HG02642 (cell line): Measurements from ENCODE around the gene ZNF503.

Experiments
- ATAC-seq: cut with Tn5 transposase; IDR thresholded peaks from one replicate; pipeline ENCODE4 v1.9.1; 2021; ENCODE audit warnings: mild to moderate bottlenecking; ENCODE audit not compliant: unreplicated experiment, poor library complexity

Gene ZNF503

GRCh38 chr10:75407224-75407712 is 5.7 kb upstream of the ZNF503 start:
- no peak for ATAC-seq

DNA sequence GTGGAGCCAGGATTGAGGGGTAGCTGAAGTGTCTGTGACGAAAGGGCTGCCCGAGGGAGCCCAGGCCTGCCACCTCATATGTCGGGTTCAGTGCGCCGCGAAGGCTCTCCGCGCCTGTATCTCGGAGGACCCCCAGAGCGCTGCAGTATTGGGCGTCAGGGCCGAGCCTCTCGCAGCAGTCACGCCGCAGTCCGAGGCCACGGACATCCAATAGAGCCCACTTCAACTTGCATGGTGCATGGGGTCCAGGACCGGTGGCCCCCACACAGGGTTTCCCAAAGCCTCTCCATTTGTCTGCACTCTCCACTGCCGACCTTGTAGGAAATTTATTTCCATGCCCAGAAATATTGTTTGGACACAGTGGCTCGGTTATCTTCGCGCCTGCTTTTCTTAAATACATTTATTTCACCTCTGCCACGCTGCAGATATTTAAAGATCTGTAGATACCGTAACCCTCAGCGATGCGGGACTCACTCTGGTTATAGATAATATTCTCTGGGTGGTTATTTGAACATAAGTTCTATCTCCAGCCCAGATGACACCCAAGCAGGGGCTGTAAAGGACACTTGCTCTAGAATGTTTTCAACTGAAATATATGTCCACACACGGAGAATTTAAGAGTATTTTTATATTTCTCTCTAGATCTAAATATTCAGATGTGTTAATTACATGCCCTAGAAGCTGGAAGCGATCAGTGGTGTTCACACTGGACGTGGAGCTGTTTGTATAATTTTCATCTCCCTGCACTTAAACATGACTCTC is 5.1 kb upstream of the ZNF503 start:
- ATAC-seq, result no peak

GRCh38 chr10:75405598-75406461 is 4.3 kb upstream of the ZNF503 start:
- no peak for ATAC-seq

- no peak for ATAC-seq
Observed at GRCh38 chr10:75404815-75405597, 3.4 kb upstream of the ZNF503 start.

DNA sequence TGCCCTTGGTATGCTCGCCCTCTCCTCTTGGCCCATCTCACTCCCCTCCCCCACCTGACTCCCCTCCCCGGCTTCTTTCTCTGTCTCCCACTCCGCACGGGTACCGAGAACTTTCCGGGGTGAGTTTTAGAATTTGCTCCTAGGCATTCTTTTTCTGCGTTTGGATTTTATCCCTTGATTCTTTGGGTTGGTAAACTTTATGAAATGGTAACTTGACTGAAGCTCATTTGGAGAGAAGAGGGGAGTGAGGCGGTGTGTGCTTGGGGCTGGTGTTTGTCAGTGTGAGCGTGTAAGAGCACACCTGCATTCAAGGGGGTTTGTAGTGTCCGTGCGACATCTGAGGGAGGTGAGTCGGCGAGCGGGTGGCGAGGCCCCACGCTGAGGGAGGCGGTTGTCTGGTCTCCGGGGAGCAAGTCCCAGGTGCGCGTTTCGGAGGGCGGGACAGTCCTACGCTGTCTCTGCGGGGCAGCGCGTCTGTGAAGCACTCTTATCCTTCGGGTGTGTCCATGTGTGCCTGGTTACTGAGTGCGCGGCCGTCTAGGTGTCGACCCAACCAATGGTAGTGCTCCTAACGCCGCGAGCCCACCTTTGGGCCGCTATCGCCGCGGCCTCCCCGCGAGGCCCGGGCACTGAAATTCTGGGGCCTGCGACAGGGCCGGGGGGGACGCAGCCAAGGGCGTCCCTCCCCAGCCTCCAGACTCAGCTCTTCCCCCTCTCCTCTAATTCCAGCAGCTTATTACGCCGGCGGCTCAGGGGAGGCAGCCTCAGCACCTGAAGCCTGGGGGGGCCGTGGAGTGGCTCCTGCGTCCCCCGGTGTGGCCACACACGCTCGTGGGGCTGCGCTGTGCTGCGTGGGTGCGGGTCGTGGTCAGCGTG is 2.6 kb upstream of the ZNF503 start:
- ATAC-seq, result no peak

- no peak for ATAC-seq
Observed at GRCh38 chr10:75403144-75403938, 1.8 kb upstream of the ZNF503 start.

DNA sequence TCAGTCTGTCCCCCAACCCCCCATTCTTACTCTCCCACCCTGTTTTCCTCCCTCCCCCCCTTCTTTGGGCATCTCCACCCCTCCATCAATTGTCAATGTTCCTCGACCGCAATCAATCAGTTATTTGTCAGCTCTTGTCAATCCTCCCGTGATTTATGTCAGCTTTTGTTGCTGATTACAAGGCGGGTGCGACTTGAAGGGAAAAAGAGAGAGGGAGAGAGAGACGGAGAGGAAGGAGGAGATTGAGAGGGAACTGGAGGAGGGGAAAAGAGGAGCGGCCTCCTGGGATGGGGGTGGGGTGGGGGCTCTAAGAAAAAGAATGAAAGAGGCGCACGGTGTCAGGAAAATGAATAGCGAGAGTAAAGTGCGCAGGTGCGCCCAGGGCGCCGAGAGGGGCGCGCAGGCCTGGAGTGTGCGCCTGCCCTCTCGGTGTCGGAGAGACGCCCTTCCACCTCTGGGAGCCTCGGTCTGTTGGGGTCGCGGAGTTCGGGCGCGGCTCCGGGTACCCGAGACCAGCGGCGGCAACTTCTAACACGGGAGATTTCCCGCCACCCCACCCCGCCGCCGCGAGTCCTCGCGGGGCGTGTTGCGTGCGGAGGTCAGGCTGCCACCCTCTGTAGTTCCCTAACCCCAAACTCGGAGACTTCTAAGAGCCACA is 1.1 kb upstream of the ZNF503 start:
- ATAC-seq, result no peak

GRCh38 chr10:75400771-75401568 is 594 bp downstream of the ZNF503 start:
- ATAC-seq, result peak; percentile 28

DNA sequence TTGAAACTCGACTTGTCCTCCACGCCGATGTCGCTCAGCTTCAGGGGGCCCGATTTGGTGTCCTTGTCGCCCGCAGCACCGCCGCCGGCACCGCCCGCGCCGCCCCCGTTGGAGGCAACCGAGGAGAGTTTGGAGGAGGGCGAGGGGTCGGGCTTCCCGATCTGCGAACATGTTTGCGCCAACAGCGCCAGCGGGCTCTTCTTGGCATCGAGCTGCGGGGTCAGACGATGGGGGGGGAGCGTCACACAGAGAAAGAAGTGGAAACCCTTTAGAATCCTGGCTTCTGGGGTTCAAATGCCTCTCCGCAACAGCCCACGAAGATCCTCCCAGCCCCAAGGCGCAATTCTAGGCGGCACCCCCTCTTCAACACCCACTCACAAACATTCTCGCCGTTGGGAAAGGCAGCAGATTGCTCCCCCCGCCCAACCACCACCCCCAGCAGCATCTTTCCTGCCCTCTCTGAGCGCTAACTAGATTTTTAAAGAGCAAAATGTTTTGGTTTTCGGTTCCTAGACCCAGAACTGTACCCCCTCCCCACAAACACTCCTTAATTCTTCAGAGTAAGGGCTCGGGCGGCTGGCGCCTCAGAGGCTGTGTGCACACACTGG is 1.3 kb downstream of the ZNF503 start:
- no peak for ATAC-seq

DNA sequence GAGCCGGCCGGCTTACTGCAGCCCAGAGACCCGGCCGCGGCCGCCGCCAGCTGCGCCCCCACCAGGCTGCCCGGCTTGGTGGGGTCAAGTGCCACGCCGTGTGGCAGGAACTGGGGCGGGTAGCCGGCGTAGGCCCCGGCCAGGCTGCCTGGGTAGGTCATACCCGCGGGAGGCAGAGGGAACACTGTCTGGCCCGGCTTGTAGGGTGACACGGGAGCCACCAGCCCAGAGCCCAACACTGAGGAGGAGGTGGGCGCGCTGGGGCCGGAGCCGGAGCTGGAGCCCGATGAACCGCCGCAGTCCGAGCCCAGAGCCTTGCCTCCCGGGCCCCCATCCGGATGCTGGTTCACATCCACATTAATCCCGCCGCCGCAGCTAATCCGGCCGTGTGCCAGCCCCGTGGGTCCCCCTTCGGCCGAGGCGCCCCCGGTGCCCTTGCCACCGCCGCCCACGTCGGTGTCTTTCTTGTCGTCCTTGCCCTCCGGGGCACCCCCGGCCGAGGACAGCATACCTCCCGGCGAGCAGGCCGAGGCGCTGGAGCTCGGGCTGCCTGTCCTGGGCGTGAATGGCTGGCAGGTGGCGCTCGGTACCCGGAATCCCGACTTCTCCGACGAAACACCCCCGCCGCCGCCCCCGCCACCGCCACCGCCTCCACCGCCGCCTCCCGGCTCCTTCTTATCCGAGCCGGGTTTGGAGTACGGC is 2.0 kb downstream of the ZNF503 start:
- no peak for ATAC-seq

DNA sequence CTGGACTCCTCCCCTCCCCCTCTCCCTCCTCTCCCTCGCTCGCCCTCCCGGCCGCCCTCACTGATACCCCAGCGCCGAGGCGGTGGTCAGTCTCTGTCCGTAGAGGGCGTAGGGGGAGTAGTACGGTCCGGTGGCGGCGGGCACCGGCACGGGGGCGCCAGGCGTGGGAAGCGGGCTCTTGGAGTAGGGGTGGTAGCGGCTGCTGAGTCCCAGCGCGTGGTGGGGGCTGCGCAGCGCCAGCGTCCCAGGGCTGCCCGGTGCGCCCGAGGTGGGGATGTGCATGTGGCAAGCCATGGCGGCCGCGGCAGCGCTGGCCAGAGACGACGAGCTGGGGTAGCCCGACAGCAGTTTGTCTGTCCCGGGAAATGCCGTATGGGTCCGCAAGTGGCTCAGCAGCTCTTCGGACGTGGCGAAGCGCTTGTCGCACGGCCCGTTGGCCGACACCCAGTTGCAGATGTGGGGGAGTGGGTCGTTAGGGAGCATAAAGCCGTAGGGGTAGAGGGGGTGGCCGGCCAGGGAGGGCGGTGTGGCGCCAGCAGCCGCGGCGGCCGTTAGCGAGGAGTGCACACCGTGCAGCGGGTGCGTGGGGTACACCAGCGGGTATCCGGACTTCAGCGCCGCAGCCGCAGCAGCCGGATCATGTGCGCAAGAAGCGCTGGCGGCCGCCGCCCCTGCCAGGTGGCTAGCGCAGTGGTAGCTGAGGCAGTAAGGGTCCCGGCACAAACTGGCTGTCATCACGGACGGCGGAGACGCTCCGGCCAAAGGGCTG is 2.7 kb downstream of the ZNF503 start:
- ATAC-seq, result no peak

DNA sequence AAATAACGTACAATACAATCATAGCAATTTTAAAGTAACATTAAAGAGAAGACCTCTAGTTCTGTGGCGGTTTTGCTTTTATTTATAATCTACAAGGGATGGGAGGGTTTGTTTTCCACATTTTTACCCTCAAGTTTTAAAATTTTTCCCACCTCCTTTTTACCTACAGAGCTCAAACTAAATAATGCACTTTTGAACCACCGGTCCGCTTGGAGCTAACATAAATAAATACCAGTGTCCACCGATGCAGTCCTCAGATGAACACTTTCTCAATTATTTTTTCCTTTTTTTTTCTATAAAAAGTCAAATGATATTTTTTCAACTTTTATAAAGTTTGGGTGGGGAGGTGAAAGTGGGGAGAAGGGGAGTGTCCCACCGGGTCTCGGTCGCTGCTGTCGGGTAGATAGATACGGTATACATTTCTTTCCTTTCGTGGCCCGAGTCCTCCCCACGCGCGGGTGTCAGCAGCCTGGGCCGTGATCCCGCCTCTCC is 3.3 kb downstream of the ZNF503 start:
- ATAC-seq, result no peak

DNA sequence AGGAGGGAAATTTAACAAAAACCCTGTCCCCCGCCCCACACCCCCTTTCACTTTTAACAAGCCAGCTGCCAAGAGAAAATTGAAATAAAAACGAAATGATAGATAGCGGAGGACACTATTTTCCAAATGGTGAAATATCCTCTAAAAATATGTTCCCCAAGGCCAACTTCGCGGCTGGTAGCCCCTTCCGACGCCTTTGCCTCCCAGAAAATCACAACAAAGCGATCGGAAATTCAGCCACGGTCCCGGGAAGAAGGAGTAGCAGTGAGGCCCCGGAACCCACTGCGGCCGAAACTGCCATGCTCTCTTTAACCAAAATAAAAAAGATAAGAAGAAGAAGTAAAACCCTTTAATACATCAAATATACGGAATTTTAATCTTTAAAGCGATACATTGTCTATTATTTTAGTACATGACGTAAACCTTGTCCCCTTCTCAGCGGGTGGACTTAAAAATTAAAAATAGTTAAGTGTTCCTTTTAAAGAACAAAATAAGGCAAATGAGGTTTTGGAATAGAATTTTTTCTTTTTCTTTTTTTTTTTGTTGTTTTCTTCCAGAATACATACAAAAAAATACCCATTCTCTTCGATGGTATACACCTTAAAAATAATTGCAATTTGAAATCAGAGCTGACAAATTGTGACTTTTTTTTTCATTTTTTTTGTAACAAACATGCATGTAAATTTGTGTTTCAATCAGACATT is 3.9 kb downstream of the ZNF503 start:
- ATAC-seq, result no peak

DNA sequence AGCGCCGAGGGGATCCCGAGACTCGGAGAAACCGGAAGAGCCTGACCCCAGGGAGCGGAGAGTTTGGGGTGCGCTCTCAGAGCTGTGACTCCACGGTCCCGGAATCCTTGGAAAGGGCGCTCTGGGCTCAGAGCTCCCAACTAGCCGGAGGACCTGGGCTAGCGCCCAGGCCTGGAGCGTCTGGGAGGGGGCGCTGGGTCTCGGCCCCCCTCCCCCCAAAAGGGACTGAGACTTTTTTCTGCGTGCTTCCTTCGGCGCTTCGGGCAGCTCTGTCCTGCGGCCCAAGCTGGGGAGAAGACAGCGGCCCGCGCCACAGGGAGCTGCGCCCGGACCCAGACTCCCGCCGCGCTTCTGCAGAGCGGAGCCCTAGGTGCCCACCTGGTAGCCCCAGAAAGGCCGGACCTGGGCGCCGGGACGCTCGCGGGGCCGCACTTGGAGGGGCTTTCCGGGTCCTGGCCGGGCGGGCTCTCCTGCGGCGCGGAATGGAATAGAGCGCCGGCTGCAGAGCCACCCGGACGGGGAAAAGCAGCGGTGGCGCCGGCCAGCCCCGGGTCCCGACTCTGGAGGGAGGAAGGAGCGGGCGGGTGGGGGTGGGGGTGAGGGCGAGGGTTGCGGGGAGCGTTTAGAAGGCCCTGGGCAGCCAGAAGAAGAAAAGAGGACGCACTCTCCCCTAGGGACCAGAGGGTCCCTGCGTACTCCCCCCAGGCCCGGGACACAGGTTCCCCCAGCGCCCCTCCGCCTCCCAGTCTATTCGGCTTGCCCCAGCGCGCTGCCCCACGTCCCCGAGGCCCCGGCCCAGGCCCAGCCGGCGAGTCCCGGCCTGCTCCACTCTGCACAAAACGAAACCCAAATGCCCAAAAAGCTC is 4.7 kb downstream of the ZNF503 start:
- ATAC-seq, result no peak
